ENCODE data around the gene SLC9A3. TPM values are rescaled to one million over a fixed set of nuclear protein-coding genes. Genes with fewer than 3 reads are reported as not detected.

Gene SLC9A3
- total RNA-seq, 4 donors from 2014 or later, result 0.29 to 3.9 (median 2.6) TPM

DNA sequence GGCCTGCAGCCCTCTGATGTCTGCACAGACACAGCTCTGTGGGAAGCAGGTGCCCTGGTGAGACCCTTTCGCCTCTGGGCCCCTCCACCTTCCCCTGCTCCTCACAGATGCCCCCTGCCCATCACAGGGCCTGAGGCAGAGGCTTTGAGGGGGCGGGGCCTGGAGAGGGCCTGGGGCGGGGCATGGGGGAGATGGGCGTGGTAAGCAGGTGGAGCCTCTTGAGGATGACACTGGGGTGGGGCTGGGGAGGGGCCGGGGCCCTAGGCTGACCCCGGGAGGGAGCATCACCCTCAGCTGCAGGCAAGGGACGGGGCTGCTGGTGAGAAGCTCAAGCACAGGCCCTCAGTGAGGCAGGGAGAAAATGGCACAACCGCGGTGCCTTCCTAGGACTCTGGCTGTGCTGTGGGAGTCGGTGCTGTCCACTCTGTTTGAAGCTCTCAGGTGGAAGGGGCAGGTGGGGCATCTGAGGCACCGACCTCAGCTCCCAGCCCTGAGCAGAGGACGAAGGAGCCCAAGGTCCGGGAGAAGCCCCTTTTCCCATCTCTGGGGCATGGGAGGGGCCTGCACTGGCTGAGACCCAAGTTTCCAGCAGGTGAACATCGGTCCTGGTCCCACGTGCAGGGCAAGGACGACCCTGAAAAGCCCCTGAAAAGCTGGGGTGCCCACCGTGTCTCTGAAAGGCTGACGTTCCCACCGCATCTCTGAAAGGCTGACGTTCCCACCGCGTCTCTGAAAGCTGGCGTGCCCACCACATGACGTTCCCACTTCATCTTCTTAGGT, 17.5 kb upstream of the SLC9A3 start:
- H3K4me1 ChIP-seq, result no peaks in the 10 kb centered on the region
- TF ChIP-seq, protein P1, sequence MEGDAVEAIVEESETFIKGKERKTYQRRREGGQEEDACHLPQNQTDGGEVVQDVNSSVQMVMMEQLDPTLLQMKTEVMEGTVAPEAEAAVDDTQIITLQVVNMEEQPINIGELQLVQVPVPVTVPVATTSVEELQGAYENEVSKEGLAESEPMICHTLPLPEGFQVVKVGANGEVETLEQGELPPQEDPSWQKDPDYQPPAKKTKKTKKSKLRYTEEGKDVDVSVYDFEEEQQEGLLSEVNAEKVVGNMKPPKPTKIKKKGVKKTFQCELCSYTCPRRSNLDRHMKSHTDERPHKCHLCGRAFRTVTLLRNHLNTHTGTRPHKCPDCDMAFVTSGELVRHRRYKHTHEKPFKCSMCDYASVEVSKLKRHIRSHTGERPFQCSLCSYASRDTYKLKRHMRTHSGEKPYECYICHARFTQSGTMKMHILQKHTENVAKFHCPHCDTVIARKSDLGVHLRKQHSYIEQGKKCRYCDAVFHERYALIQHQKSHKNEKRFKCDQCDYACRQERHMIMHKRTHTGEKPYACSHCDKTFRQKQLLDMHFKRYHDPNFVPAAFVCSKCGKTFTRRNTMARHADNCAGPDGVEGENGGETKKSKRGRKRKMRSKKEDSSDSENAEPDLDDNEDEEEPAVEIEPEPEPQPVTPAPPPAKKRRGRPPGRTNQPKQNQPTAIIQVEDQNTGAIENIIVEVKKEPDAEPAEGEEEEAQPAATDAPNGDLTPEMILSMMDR (IDR thresholded peaks at IDR 0.05), result no peak
- DNase-seq, result no peak
- intact Hi-C loops (cut with DNase I; ENCODE audit: low total_unique reads), result no loop called here
- no peaks in the 10 kb centered on the region for H3K27me3 ChIP-seq
- H3K9me3 ChIP-seq, result no peaks in the 10 kb centered on the region
- H3K36me3 ChIP-seq, result no peaks in the 10 kb centered on the region
- H3K27ac ChIP-seq, result no peak overlapping the region
- no peak overlapping the region for H3K4me3 ChIP-seq

DNA sequence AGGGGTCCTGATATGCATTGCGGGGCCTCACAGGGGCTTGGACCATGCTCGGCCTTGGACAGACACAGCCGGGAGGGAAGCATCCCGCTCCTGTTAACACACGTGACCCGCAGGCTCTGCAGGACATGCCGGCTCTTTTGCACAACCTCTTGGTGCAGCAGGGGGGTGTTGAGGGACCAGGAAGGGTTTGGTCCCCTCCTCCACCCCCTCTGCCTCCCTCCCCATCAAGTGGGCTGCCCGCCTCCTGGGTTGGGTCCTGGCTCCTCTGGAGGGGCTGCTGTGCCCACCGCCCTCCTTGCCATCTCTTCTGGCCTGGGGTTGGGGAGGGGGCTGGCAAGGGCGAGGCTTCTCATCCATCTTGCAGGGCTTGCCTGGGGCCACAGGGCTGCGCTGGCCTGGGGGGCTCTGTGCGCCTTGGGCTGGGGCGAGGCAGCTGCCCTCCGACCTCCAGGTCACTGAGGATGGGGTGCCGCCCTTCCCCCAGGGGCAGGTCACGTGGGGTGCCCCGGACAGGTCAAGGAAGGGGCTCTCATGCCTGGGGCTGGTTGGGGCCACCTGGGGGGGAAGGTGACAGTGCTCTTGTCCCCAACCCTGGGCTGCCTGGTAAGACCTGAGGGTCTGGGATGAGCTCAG, 16.8 kb upstream of the SLC9A3 start:
- no peak for DNase-seq
- H3K36me3 ChIP-seq, result no peaks in the 10 kb centered on the region
- no peaks in the 10 kb centered on the region for H3K4me1 ChIP-seq
- no peaks in the 10 kb centered on the region for H3K27me3 ChIP-seq
- TF ChIP-seq, protein P1 (IDR thresholded peaks at IDR 0.05), result no peak
- TF ChIP-seq POLR2A (IDR thresholded peaks at IDR 0.05), result no peak
- no peak overlapping the region for H3K27ac ChIP-seq
- no peak overlapping the region for H3K4me3 ChIP-seq
- H3K9me3 ChIP-seq, result no peaks in the 10 kb centered on the region
- intact Hi-C loops (cut with DNase I; ENCODE audit: low total_unique reads), result no loop called here

DNA sequence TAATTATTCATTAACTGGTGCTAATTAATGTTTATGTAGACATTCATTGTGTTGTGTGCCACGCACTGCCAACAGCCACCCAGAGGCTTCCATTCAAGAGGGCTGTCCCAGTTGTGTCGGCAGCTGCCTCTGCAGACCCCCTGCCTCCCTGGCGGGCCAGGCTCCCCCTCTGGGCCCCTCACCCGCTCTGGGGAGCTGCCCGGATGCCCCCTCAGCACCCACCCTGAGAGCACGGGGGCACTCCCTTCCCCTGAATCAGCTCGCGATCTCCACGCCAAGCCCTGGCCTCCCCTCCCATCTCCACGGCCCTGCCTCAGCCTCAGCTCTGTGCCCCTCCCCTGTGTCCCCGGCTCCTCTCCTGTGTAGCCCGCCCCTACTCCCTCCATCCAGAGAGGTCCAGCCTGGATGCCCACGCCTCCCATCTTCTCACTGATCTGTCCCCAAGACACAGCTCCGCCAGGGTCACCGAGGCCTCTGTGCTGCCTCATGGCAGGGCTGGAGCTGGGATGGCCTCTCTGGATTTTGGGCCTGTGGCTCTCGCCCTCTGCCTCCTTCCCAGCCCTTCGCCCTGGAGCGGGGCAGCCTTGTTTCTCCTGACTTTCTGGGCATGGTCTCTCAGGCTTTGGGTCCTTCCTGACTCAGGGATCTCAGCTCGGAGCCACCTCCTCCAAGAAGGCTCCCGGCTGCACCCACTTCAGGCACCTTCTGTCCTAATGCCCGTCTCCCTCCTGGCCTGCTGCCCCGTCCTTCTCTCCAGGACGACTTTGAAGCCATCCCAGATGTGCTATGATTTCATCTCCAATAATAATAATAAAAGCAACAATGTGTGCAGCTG, 16.0 kb upstream of the SLC9A3 start:
- Histone ChIP-seq H3K36me3 (no peaks in the 10 kb centered on the region), H3K4me1 (no peaks in the 10 kb centered on the region), H3K27ac (no peak overlapping the region), H3K27me3 (no peaks in the 10 kb centered on the region), H3K4me3 (no peak overlapping the region), H3K9me3 (no peaks in the 10 kb centered on the region)
- intact Hi-C loops (cut with DNase I; ENCODE audit: low total_unique reads), result no loop called here
- TF ChIP-seq POLR2A (IDR thresholded peaks at IDR 0.05), result no peak
- TF ChIP-seq, protein P1 (IDR thresholded peaks at IDR 0.05), result no peak
- no peak for DNase-seq

DNA sequence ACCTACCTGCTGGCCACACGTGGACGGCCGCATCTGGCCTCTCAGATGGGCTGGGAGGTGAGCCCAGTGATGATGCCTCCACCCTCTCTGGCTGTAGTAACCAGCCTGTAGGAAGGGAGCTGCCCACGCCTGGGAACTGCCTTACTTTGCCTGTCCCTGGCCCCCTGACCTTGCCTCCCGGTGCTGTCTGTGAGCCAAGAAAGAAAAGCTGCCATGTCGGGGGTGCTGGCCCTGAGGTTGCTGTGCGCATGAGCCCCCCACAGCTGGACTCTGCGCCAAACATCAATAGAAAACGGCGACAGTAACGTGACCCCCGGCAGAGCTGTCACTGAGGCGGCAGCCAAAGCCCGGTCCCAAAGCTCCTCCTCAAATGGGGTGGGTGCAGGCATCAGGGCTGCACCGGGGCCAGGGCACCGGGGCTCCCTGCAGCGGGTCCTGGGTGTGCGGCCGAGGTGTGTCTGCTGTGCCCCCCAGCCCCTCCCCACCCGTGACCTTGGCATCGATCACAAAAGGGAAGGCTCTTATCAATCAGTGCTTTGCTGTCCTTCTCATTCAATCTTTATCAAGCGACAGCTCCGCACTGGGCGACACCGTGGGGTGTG, 15.3 kb upstream of the SLC9A3 start:
- H3K27ac ChIP-seq, result no peak overlapping the region
- no peak overlapping the region for H3K4me3 ChIP-seq
- DNase-seq, result no peak
- H3K9me3 ChIP-seq, result no peaks in the 10 kb centered on the region
- TF ChIP-seq POLR2A (IDR thresholded peaks at IDR 0.05), result no peak
- TF ChIP-seq, protein P1 (IDR thresholded peaks at IDR 0.05), result no peak
- intact Hi-C loops (cut with DNase I; ENCODE audit: low total_unique reads), result no loop called here
- H3K36me3 ChIP-seq, result no peaks in the 10 kb centered on the region
- no peaks in the 10 kb centered on the region for H3K27me3 ChIP-seq
- H3K4me1 ChIP-seq, result no peaks in the 10 kb centered on the region

All from uterus (tissue), 4 donors.